Measurements from ENCODE around the gene DLX1.
"Not testable (repeated sequence)": the region's sequence is repeated elsewhere in the genome, so short reads cannot be mapped to it uniquely, and the experiment has no call there.

Gene DLX1

DNA sequence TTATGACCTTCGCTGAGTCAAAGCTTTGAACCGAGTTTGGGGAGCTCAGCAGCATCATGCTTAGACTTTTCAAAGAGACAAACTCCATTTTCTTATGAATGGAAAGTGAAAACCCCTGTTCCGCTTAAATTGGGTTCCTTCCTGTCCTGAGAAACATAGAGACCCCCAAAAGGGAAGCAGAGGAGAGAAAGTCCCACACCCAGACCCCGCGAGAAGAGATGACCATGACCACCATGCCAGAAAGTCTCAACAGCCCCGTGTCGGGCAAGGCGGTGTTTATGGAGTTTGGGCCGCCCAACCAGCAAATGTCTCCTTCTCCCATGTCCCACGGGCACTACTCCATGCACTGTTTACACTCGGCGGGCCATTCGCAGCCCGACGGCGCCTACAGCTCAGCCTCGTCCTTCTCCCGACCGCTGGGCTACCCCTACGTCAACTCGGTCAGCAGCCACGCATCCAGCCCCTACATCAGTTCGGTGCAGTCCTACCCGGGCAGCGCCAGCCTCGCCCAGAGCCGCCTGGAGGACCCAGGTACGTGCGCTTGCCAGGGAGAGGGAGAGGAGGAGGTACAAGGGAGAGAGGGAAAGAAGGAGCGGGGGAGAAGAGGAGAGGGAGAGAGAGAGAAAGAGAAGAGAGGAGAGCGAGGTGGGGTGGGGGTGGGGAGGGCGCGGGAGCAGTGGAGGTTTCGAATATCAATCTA, at the start of gene DLX1:
Gene DLX1 (plus strand): TSS at position 48 of the 700 bp plus-strand sequence. CDS start 171 bp downstream, at position 219.
- DNase-seq: no peak

DNA sequence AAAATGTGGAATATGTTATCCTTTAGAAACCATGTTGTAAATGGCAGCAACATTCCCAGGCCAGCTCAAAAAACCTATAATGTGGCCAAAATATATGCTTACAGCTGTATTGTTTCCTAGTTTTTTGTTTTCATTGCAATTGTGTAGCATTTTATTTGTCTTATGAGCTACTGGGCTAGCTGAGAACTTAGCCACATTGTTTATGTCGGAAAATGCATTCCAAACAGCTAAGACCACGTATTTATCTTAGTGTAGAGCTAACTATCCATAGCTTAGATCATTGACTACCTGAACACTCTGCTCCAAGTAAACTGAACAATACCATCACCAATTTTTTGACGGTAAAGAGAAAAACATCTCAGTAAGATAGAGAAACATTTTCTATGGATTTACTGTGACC, 47.2 kb upstream of the DLX1 start:
- no peak for DNase-seq

DNA sequence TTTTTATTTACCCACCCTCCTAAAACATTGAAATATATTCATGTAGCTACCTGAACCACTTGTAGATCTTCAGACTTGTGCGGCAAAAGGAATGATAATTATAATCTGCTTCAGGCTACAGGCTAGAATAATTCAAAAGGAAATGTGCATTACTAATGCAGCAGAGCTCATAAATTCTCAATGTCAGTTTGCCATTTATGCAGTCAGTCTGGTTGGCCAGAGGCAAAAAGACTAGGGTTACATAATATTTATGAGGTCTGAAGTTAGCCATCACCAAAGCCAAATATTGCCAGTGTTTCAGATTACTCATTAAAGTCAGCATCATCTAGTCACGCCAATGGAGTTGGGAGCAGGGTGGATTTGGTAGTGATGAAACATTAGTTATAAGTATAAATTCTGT, 46.7 kb upstream of the DLX1 start:
- DNase-seq: no peak

DNA sequence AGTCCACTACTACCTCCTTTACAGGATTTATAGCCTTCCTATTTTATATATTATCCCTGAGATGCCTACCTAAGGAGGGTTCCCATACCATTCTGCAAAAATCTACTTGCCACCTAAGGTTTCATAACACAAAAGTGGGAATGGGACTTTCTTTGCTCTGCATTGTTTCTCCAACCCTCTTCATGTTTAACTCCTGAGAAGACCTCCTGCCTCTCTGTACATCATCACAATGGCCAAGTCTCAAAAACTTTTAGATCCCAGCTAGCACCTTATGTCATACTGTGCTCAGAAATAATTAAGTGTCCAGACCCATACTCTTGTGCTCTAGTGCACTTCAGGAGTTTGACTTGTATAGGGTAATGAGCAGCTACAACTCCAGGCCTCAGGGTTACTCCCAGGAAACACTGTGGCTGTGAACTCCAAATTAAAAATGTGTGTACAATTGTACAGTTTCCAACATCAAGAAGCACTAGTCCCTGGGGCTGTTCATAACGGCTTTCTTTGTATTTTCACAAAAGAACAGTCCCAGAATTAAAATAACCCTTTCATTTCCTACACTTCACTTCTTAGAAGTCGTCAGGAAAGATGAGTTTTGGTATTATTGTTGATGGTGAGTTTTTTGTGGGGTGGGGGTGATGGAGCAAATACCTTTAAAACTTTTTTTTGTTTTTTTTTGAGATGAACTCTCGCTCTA, 46.1 kb upstream of the DLX1 start:
- no peak for DNase-seq

DNA sequence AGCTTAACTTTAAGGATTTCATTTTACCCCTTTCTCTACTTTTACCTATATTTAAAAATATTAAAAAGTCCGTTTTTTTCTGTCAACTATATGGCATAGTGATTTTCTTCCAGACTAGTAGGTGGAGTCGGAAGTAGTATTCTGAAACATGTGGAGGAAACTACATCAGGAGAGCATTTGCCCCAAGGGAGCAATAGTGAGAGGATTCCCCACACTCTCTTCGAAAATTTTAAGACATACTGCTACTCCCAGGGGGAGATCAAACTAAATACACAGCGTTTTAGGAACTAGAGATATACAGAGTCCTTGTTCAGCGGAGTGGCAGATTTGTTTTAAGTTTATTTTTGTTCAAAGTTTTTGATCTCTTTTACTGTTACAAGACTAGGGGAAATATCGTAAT, 45.0 kb upstream of the DLX1 start:
- DNase-seq: no peak

DNA sequence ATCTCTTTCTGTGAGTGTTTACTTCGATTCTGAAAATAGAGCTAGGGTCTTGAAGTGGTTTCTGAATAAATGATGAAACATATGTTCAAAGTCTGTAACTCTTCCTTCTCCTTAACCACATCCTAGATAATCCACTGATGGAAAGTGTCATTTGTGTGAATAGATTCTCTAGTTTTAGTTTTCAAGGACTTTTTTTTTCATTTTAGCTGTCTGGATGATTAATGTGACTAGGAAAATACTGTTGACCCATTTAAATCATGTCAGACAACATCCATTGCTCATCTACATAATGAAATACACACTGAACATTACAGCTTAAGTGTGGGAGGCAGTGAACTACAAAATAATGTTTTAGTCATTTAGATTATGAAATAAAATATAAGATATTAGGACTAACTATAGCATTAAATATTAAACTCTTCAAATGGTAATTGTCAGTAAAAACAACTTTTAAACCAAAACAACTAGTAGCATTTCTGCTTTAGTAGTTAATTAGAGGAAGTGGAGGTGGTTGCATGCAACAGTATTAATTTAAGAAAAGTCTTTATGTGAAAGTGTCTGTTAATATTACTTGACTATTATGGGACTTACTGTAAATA, 39.1 kb upstream of the DLX1 start:
- DNase-seq: no peak

DNA sequence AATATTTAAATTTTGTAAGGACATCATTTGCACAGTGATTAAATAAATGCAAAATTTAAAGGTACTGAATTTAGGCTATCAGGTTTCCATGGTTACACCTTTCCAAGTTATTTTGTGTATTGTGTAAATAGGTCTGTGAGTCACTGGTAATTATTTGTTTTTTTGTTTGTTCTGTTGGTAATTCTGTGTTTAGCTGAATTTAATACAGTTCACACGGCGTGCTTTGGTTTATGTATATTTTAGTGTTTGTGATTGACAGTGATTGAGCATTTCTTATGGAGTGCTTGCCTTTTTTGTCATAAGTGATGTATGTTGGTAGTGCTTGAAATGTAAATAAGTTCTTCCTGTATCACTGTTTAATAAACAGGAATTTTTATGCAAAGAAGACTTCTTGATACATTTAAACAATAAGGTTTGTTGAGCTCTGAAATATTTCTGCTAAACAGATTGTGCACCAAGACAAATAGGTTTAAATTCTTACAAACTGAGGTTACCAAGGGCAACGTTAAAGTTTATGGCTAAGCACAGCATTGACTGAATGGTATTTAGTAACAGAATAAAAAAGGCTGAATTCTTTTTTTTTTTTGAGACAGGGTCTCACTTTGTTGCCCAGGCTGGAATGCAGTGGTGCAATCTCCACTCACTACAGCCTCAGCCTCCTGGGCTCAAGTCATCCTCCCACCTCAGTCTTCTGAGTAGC, 38.3 kb upstream of the DLX1 start:
- no peak for DNase-seq

DNA sequence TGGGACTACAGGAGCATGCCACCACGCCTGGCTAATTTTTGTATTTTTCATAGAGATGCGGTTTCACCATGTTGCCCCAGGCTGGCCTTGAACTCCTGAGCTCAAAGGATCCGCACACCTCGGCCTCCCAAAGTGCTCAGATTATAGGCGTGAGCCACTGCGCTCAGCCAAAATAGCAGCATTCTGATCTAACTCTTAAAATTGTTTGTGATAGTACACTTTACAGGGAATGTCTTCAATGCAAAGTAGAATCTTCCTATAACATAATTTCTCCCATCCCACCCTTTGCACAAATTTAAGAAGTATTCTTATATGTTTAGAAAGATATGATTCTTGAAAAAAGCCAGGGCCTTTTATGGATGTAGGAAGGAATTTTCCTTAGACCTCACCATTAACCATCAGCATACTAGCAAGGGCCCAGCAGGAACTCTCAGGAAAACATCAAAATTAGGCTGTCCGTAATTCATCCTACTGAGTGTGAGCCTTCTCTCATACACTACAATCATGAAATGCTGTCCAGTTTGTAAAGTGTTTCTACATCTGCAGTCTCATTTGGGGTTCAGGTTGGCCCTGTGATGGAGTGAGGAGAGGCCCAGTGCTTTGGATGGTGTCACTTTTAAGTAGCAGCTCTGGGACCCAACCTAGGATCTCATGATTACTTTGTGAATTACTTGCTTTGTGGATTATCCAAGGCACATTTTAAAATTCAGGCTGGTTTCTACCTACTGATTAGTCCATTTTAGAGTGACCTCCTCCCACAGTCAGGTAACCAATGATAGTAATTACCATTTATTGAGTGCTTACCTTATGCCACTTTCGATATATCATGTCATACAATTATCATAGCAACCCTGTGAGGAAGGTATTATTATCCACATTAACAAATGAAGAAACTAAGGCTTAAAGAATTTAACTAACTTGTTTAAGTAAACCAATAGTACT, 37.5 kb upstream of the DLX1 start:
- no peak for DNase-seq

DNA sequence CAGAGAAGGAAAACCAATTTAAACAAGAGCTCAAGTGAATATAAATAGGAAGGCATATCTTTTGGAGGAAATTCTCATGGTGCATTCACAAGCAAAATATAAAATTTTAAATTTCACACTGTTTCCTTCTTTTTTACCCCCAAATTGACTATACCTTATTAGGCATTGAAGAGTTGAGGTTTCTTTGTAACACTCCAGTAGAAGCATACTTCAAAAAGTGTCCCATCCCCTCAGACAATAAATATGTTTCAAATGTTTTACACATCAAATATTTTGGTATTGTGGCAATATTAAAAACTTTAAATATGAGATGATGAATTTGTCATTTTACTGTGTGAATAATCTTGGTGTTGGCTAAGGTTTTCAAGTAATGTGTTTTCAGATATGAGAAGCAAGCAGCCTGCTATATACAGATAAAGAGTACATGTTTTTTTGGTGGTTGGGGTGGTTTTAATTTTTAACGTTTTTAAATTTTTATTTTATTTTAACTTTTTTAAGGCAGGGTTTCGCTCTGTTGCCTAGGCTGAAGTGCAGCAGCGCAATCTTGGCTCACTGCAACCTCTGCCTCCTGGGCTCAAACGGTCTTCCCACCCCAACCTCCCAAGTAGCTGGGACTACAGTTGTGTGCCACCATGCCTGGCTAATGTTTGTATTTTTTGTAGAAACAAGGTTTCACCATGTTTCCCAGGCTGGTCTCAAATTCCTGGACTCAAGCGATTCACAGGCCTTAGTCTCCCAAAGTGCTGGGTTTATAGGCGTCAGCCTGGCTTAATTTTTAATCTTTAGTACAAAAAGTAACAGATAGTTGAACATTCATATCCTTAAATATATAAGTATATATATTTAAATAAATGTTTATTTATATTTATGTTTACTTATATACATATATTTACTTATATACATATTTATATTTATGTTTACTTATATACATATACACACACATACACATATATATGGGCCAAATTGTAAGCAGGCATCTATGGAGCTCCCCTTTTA, 36.5 kb upstream of the DLX1 start:
- DNase-seq: no peak

DNA sequence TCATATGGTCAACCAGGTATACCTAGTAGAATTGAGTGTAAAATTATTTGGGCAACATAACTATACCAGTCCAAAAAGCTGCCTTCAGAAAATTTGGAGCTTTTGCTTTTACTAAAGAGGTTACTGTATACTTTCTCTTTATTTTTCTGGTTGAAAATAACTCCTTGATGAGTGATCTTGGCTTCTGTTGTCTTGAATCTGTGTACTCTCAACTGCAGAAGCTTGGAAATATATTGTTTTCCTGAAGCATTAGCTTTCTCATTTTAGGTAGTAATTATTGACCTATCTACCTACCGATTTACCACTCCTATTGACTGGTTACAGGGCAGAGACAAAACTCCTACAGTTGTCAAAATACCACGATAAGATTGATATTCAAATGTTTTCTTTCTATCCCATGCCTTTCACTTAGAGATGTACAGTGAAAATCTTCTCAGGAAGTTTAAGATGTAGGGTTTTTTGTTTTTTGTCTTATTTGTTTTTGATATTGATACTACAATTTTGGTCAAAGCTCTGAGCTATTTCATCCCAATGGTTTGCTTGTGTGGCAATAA, 35.7 kb upstream of the DLX1 start:
- DNase-seq: no peak

DNA sequence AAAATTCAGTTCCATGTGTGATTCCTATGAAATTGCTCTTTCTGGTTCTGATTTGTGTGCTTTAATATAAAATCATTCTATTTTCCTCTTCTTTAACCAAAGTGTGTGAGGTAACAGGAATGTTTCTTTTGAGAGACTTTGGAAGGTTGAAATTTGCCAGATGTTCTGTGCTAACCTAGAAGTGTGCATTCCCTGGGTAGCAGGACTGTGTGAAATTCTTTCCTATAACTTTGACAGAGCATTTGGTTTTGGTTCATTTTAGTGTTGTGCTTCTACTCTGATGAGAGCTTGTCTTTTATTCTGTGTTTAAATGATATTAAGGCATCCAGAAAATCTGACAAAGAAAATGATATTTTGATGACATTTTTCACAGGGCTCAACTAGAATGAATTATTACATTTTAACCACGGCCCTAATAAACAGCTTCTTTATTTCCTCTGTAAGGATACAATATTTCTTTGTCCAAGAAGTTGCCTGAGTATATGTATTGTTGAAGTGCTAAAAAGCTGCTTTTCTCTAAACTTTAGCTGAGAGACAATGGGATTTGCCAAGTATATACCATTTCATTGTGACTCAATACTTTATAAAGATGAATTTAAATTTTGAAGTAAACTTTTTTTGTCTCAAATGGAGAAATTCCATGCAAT, 34.7 kb upstream of the DLX1 start:
- DNase-seq: no peak

DNA sequence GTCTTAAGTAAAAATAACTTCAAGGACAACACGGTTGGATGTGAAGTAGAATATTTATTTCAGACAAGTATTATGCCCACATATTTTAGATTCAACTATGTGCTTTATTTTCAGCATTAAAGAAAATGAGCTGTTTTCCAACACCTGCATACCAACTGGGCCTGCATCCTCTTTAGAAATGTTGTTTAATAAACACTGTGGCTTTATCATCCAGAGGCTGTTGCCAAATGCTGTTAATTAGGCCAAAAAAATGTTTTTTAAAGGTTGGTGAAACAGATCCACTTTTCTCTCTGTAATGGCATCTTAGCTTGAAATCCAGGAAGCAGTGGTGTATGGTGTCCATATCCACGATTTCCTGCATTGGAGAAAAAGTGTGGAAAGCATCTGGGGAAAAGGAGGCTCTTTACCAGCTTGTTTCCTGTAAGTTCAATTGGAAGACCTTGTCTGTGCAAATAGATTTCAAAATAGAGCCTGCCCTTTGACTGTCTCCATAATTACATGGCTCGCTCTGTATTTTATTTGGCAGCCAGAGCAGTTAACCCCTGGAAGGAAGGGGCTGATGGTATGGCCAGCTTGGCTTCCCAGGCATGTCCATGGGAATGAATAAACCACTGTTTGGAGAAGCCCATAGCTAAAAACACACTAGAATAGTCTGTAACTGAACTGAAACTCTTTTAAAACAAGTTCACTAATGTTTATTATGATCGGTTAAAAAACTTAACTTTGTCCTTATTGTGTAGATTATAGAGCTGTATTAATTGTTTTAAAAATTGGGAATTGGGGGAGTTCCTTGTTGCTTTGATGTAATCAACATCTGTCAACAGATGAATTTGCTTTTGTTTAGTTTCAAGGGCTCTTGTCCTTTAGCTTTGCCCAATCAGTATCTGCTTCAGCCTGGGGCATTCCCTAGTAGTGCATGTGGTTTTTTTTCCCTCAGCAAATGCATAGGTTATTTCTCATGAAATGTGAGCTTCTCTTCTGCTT, 33.0 kb upstream of the DLX1 start:
- DNase-seq: no peak

DNA sequence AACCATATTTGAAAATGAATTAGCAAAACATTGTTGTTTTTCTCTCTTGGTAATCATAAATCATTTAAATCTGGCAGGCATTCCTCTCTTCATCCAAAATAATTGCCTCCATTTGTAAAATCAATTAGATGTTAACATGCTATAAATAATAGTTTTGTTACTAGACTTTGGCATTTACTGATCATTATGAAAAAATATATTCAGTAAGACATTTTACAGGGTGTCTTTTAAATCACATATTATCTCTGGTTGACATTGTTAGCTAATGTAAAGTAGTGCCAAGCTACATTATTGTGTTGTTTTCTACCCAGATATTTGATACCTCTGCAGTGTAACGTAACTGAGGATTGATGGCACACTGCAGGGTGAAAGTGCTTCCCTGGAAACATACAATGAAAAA, 31.8 kb upstream of the DLX1 start:
- no peak for DNase-seq

DNA sequence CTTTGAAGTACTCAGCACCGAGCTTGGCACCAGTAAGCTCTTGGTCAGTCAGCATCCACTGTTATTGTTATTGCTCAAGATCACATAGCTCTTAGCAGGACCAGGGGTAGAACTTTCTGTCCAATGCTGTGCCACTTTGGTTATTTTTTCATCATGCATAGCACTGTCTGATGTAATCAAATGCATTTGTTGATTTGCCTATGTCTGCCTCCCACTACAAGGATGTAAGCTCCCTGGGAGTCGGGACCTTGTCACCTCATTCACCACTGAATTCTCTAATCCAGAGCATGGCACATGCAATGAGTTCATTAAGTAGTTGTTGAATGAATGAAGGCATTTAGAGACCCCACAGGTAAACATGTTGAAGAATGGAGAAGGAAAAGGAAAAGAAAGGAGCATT, 29.0 kb upstream of the DLX1 start:
- no peak for DNase-seq

DNA sequence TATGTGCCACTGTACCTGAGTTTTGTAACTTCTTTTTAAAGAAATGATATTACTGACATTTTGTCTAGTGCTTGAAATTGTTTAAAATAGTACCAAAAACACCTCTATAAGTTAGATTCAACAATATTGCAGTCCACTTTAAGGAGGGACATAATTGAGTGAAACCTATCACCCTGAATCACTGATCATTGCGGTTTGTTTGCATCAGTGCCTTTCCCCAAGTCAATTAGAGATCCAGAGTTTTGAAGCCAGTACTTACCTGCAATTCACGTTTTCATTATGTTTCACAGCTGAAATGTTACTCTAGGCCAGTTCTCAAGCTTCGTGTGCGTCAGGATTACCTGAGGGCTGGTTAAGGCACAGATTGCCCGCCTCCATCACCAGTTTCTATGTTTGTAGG, 26.6 kb upstream of the DLX1 start:
- no peak for DNase-seq

DNA sequence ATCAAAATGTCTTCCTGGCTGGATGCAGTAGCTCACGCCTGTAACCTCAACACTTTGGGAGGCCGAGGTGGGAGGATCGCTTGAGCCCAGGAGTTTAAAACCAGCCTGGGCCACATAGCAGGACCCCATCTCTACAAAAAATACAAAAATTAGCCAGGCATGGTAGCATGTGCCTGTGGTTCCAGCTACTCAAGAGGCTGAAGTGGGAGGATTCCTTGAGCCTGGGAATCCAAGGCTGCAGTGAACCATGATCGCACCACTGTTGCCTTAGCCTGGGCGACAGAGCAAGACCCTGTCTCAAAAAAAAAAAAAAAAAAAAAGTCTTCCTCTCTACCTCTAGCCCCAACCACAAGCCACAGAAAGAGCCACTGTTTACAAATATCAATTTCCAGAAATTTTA, 25.2 kb upstream of the DLX1 start:
- DNase-seq: not testable (repeated sequence)

DNA sequence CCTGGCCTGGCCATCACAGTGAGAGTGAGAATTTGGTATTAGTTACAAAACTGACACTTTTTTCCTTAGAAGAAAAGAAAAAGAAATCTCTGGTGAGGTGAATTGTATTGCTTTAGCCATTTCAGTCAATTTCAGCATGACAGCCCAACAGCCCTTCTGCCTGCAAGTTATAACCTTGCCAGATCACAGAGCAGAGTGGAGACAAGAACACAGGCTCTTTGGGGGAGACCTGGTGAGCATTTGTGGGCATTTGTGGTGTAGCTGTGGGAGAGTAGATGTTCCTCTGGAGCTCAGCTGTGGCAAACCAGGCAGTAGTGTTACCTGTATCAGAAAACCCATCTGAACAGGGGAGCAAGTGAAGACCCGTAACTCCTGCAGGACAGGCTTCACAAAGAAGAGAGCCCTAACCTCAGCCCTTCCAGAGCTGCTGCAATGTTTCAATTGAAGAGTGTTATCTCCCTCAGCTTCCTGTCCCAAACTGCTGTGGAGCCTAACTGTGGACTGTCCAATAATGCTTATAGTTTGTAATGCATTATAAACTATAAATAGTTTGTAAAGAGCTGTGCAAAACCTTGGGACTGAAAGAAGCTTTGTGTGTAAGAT, 22.8 kb upstream of the DLX1 start:
- DNase-seq: no peak

DNA sequence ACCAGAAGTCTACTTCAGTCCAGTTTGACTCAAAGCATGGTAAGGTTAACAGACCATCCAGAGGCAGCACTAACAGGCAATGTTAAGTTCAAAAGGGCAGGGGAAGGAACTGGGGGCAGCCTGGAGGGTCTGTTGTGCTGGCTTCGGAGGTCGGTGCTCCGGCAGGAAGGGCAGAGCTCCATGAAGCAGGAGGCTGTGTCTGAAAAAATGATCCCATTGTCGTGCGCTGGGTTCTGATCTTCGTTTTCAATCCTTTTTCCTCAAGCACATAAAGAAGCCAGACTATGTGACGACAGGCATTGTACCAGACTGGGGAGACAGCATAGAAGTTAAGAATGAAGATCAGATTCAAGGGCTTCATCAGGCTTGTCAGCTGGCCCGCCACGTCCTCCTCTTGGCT, 21.9 kb upstream of the DLX1 start:
- no peak for DNase-seq

DNA sequence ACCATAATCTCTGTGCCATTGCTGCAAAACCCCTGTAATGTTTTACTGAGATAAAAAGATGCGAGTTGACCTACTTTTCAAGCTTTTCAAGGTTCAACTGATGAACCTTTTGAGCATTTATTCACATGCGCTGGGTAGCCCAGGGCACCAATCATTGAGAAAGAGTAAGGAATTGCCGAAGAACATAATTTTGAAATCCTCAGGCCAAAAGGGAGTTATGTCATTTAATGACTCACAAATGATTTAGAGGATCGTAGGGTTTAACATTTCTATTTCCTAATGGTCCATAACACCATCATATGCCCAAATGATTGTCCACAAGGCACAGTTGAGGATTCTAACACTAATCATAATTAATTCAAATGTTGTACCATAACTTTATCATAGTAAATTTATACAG, 20.2 kb upstream of the DLX1 start:
- no peak for DNase-seq

All from activated CD4-positive, alpha-beta T cell treated with anti-CD3 and anti-CD28 coated beads, Interleukin-2, amount 50 U/mL, for 1 hour (primary cell).